Neural cell (in vitro differentiated cells): ENCODE measurements around the gene MYO19. TPM values are rescaled to one million over a fixed set of nuclear protein-coding genes. Genes with fewer than 3 reads are reported as not detected.

Experiments used
- H2AFZ ChIP-seq: fragments of 200-600, 300-800 bp; sonication (generic), shearing (Covaris generic); 2 replicates; pipeline ENCODE4 v1.6.0; 2014; ENCODE audit warnings: low read depth, mild to moderate bottlenecking, antibody characterized with exemption, low read length, moderate library complexity
- H3F3A ChIP-seq: fragments of 200-600 bp; shearing (Covaris generic); 2 replicates; pipeline ENCODE4 v1.6.1; 2016; ENCODE audit warnings: mild to moderate bottlenecking, moderate library complexity, mixed read lengths, antibody characterized with exemption, low read length; ENCODE audit not compliant: insufficient read depth, poor library complexity, severe bottlenecking
- H3K27ac ChIP-seq: fragments of 200-600, 300-800 bp; sonication (generic), shearing (Covaris generic); 2 replicates; pipeline ENCODE4 v1.5.1; 2014; ENCODE audit warnings: mild to moderate bottlenecking, low read length, moderate library complexity
- H3K27me3 ChIP-seq: fragments of 300-800, 200-600 bp; sonication (generic), shearing (Covaris generic); 2 replicates; pipeline ENCODE4 v1.6.0; 2014; ENCODE audit warnings: mild to moderate bottlenecking, low read depth, low read length, moderate library complexity; ENCODE audit not compliant: insufficient read depth
- H3K36me3 ChIP-seq: fragments of 300-800, 200-600 bp; sonication (generic), shearing (Covaris generic); 2 replicates; pipeline ENCODE4 v1.5.1; 2014; ENCODE audit warnings: mild to moderate bottlenecking, antibody characterized with exemption, low read length, moderate library complexity; ENCODE audit not compliant: insufficient read depth
- H3K4me2 ChIP-seq: fragments of 300-800, 200-600 bp; sonication (generic), shearing (Covaris generic); 2 replicates; pipeline ENCODE4 v1.6.0; 2014; ENCODE audit warnings: mild to moderate bottlenecking, low read length
- H3K4me3 ChIP-seq: fragments of 300-800, 200-600 bp; sonication (generic), shearing (Covaris generic); 2 replicates; pipeline ENCODE4 v1.5.1; 2014; ENCODE audit warnings: mild to moderate bottlenecking, low read length, moderate library complexity
- H3K79me2 ChIP-seq: fragments of 200-600 bp; shearing (Covaris generic); replicated peaks from 2 replicates; pipeline ENCODE4 v1.6.0; 2014; ENCODE audit warnings: mild to moderate bottlenecking, low read length, moderate library complexity; ENCODE audit not compliant: insufficient read depth
- H3K9ac ChIP-seq: fragments of 300-800, 200-600 bp; sonication (generic), shearing (Covaris generic); 2 replicates; pipeline ENCODE4 v1.6.1; 2016; ENCODE audit warnings: mild to moderate bottlenecking, low read length, mixed read lengths
- H3K9me2 ChIP-seq: fragments of 200-600 bp; shearing (Covaris generic); 2 replicates; pipeline ENCODE4 v1.6.1; 2016; ENCODE audit warnings: mild to moderate bottlenecking, low read length, mixed read lengths; ENCODE audit not compliant: insufficient read depth
- H3K9me3 ChIP-seq: fragments of 200-600, 300-800 bp; sonication (generic), shearing (Covaris generic); 2 replicates; pipeline ENCODE4 v1.6.1; 2016; ENCODE audit warnings: mild to moderate bottlenecking, mixed run types, low read length, moderate library complexity, mixed read lengths
- H4K20me1 ChIP-seq: fragments of 200-600 bp; shearing (Covaris generic); 2 replicates; pipeline ENCODE4 v1.6.1; 2016; ENCODE audit warnings: mild to moderate bottlenecking, mixed run types; ENCODE audit not compliant: insufficient read depth
- EP300 ChIP-seq: fragments of 450-650 bp; conservative IDR thresholded peaks from 2 replicates; pipeline ENCODE4 v1.6.1; 2014; ENCODE audit warnings: antibody characterized with exemption, mild to moderate bottlenecking, moderate library complexity; ENCODE audit not compliant: poor library complexity, severe bottlenecking
- EZH2 ChIP-seq: fragments of 200-600, 300-800 bp; shearing (Covaris generic), sonication (generic); IDR thresholded peaks from 2 replicates; pipeline ENCODE4 v1.6.1; 2014; ENCODE audit warnings: antibody characterized with exemption, low read length, borderline replicate concordance, mild to moderate bottlenecking; ENCODE audit not compliant: insufficient read depth, poor library complexity, severe bottlenecking
- MXI1 ChIP-seq: fragments of 450-650 bp; conservative IDR thresholded peaks from 2 replicates; pipeline ENCODE4 v1.6.1; 2014; ENCODE audit warnings: antibody characterized with exemption, mild to moderate bottlenecking; ENCODE audit not compliant: poor library complexity, severe bottlenecking
- POLR2AphosphoS5 ChIP-seq: IDR thresholded peaks from 2 replicates; pipeline ENCODE4 v1.6.1; 2012
- RAD21 ChIP-seq: fragments of 450-650 bp; conservative IDR thresholded peaks from 2 replicates; pipeline ENCODE4 v1.6.1; 2014; ENCODE audit warnings: antibody characterized with exemption, mild to moderate bottlenecking, moderate library complexity
- SMC3 ChIP-seq: fragments of 450-650 bp; conservative IDR thresholded peaks from 2 replicates; pipeline ENCODE4 v1.6.1; 2014; ENCODE audit warnings: antibody characterized with exemption, mild to moderate bottlenecking, moderate library complexity; ENCODE audit not compliant: poor library complexity
- TAF1 ChIP-seq: IDR thresholded peaks from 2 replicates; pipeline ENCODE4 v1.6.1; 2012; ENCODE audit warnings: low read depth
- polyA plus RNA-seq: library from polyadenylated mRNA; depleted of rRNA; stranded (reverse); fragments of >200 nt; gene quantifications from 2 replicates; pipeline ENCODE4 v1.2.3, GENCODE V29; 2014
- TF ChIP-seq, protein P1 (sequence below): fragments of 450-650 bp; IDR thresholded peaks from 2 replicates; pipeline ENCODE4 v1.5.1; 2014; ENCODE audit warnings: antibody characterized with exemption, mild to moderate bottlenecking, moderate library complexity; ENCODE audit not compliant: poor library complexity, severe bottlenecking
- TF ChIP-seq, protein P2 (sequence below): IDR thresholded peaks from 2 replicates; pipeline ENCODE4 v1.6.1; 2012; ENCODE audit warnings: borderline replicate concordance

MYO19 gene
- polyA plus RNA-seq, 1 donor from 2014 or later = 51.5 TPM

DNA sequence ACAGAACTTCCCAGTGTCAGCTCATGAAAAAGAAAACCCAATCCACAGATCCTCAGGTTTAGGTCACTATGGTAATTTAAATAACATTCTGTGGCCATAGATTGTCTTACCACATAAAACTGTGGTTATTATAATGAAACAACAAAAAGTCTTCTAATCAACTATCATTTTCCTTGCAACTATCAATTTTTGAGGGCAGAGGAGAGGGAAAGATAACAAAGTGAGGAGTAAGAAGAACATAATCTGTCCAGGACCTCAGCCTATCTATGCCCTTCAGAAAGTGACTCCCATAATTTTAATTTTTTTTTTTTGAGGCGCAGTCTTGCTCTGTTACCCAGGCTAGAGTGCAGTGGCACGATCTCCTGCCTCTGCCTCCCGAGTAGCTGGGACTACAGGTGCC is 6.0 kb upstream of the MYO19 start:
- Histone ChIP-seq H3F3A (peaks cover 4% of the 10 kb centered on the region), H4K20me1 (no peaks in the 10 kb centered on the region), H3K4me3 (no peak overlapping the region), H3K79me2 (peaks cover 5% of the 10 kb centered on the region), H3K27me3 (no peaks in the 10 kb centered on the region), H3K9me3 (no peaks in the 10 kb centered on the region), H3K9ac (no peak overlapping the region), H3K36me3 (no peaks in the 10 kb centered on the region), H3K27ac (no peak overlapping the region), H3K4me2 (no peak overlapping the region), H3K9me2 (no peaks in the 10 kb centered on the region), H2AFZ (no peak overlapping the region)
- TF ChIP-seq TAF1 (no peak), MXI1 (no peak), SMC3 (no peak), POLR2AphosphoS5 (no peak), EP300 (no peak), EZH2 (no peak), RAD21 (no peak)
- TF ChIP-seq, protein P1, sequence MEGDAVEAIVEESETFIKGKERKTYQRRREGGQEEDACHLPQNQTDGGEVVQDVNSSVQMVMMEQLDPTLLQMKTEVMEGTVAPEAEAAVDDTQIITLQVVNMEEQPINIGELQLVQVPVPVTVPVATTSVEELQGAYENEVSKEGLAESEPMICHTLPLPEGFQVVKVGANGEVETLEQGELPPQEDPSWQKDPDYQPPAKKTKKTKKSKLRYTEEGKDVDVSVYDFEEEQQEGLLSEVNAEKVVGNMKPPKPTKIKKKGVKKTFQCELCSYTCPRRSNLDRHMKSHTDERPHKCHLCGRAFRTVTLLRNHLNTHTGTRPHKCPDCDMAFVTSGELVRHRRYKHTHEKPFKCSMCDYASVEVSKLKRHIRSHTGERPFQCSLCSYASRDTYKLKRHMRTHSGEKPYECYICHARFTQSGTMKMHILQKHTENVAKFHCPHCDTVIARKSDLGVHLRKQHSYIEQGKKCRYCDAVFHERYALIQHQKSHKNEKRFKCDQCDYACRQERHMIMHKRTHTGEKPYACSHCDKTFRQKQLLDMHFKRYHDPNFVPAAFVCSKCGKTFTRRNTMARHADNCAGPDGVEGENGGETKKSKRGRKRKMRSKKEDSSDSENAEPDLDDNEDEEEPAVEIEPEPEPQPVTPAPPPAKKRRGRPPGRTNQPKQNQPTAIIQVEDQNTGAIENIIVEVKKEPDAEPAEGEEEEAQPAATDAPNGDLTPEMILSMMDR = no peak
- TF ChIP-seq, protein P2, sequence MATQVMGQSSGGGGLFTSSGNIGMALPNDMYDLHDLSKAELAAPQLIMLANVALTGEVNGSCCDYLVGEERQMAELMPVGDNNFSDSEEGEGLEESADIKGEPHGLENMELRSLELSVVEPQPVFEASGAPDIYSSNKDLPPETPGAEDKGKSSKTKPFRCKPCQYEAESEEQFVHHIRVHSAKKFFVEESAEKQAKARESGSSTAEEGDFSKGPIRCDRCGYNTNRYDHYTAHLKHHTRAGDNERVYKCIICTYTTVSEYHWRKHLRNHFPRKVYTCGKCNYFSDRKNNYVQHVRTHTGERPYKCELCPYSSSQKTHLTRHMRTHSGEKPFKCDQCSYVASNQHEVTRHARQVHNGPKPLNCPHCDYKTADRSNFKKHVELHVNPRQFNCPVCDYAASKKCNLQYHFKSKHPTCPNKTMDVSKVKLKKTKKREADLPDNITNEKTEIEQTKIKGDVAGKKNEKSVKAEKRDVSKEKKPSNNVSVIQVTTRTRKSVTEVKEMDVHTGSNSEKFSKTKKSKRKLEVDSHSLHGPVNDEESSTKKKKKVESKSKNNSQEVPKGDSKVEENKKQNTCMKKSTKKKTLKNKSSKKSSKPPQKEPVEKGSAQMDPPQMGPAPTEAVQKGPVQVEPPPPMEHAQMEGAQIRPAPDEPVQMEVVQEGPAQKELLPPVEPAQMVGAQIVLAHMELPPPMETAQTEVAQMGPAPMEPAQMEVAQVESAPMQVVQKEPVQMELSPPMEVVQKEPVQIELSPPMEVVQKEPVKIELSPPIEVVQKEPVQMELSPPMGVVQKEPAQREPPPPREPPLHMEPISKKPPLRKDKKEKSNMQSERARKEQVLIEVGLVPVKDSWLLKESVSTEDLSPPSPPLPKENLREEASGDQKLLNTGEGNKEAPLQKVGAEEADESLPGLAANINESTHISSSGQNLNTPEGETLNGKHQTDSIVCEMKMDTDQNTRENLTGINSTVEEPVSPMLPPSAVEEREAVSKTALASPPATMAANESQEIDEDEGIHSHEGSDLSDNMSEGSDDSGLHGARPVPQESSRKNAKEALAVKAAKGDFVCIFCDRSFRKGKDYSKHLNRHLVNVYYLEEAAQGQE = no peak

DNA sequence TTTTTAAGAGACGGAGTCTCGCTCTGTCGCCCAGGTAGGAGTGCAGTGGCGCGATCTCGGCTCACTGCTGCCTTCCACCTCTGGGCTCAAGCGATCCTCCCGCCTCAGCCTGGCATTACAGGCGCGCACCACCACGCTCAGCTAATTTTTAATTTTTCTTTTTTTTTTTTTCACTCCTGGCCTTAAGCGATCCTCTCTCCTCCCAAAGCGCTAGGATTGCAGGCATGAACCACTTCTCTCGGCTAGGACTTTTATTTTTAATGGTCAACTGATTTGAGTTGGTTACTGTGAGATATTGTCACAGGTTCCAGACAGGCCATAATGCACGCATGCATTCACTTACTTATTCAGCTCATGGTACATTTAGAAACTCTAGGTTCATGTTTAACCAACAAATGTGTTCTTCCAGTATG is 1.0 kb upstream of the MYO19 start:
- Histone ChIP-seq H3K27ac (peak overlapping the region; percentile 83), H3K36me3 (no peaks in the 10 kb centered on the region), H3K27me3 (no peaks in the 10 kb centered on the region), H4K20me1 (no peaks in the 10 kb centered on the region), H3K79me2 (no peaks in the 10 kb centered on the region), H3K9ac (peak overlapping the region; percentile 84), H3K9me3 (no peaks in the 10 kb centered on the region), H3K4me2 (peak overlapping the region; percentile 41), H3K4me3 (peak overlapping the region; percentile 99), H2AFZ (peak overlapping the region; percentile 62), H3K9me2 (no peaks in the 10 kb centered on the region), H3F3A (peaks cover 6% of the 10 kb centered on the region)
- TF ChIP-seq, protein P2 = peak; percentile 38
- TF ChIP-seq TAF1 = no peak
